Duodenal mucosa (tissue), 2 donors: ENCODE results near the gene CAMK1D.

ENCODE experiments used
- H3K27ac ChIP-seq: one replicate; pipeline ENCODE4 v1.7.0; 2013; ENCODE audit warnings: low read depth, low read length
- H3K27me3 ChIP-seq, 2 donors: one replicate each; pipeline ENCODE4 v1.7.0; 2013; ENCODE audit warnings: low read length in 2 of 2, control low read depth in 1 of 2; ENCODE audit not compliant: insufficient read depth in 2 of 2, control insufficient read depth in 1 of 2
- H3K36me3 ChIP-seq, 2 donors: one replicate each; pipeline ENCODE4 v1.7.0; 2013; ENCODE audit warnings: low read length in 2 of 2, control low read depth in 1 of 2; ENCODE audit not compliant: insufficient read depth in 2 of 2, control insufficient read depth in 1 of 2
- H3K4me1 ChIP-seq, 2 donors: one replicate each; pipeline ENCODE4 v1.7.0; 2013; ENCODE audit warnings: low read length in 2 of 2, control low read depth in 1 of 2; ENCODE audit not compliant: insufficient read depth in 2 of 2, control insufficient read depth in 1 of 2
- H3K4me3 ChIP-seq, 2 donors: one replicate each; pipeline ENCODE4 v1.7.0; 2013; ENCODE audit warnings: low read length in 2 of 2, low read depth in 1 of 2
- H3K9ac ChIP-seq, 2 donors: one replicate each; pipeline ENCODE4 v1.7.0; 2013; ENCODE audit warnings: low read length in 2 of 2, low read depth in 1 of 2
- H3K9me3 ChIP-seq, 2 donors: one replicate each; pipeline ENCODE4 v1.7.0; 2013; ENCODE audit warnings: low read length in 2 of 2, control low read depth in 1 of 2; ENCODE audit not compliant: control insufficient read depth in 1 of 2

Gene CAMK1D

GRCh38 chr10:12387561-12388210, 38.3 kb downstream of the CAMK1D start:
- Histone ChIP-seq H3K4me3 (no peak overlapping the region), H3K27me3 (no peaks in the 10 kb centered on the region), H3K9me3 (peaks cover 0 to 3% of the 10 kb centered on the region in 2 donors), H3K27ac (no peak overlapping the region), H3K4me1 (no peaks in the 10 kb centered on the region), H3K36me3 (no peaks in the 10 kb centered on the region), H3K9ac (no peak overlapping the region)

GRCh38 chr10:12388671-12389070, 39.3 kb downstream of the CAMK1D start:
- Histone ChIP-seq H3K4me3 (no peak overlapping the region), H3K27me3 (no peaks in the 10 kb centered on the region), H3K4me1 (no peaks in the 10 kb centered on the region), H3K27ac (no peak overlapping the region), H3K9me3 (peaks cover 0 to 3% of the 10 kb centered on the region in 2 donors), H3K9ac (no peak overlapping the region), H3K36me3 (no peaks in the 10 kb centered on the region)

GRCh38 chr10:12389154-12389734, 39.9 kb downstream of the CAMK1D start:
- Histone ChIP-seq H3K9ac (no peak overlapping the region), H3K36me3 (no peaks in the 10 kb centered on the region), H3K27ac (no peak overlapping the region), H3K4me1 (no peaks in the 10 kb centered on the region), H3K27me3 (no peaks in the 10 kb centered on the region), H3K9me3 (peaks cover 0 to 3% of the 10 kb centered on the region in 2 donors), H3K4me3 (no peak overlapping the region)

GRCh38 chr10:12390733-12391132, 41.4 kb downstream of the CAMK1D start:
- Histone ChIP-seq H3K27ac (no peak overlapping the region), H3K4me3 (no peak overlapping the region), H3K27me3 (no peaks in the 10 kb centered on the region), H3K9me3 (no peaks in the 10 kb centered on the region), H3K4me1 (no peaks in the 10 kb centered on the region), H3K36me3 (no peaks in the 10 kb centered on the region), H3K9ac (no peak overlapping the region)

- Histone ChIP-seq H3K36me3 (no peaks in the 10 kb centered on the region), H3K9ac (no peak overlapping the region), H3K9me3 (no peaks in the 10 kb centered on the region), H3K4me3 (no peak overlapping the region), H3K4me1 (no peaks in the 10 kb centered on the region), H3K27me3 (no peaks in the 10 kb centered on the region), H3K27ac (no peak overlapping the region)
Observed at GRCh38 chr10:12391206-12391605, 41.9 kb downstream of the CAMK1D start.

- H3K27ac ChIP-seq = no peak overlapping the region
- no peak overlapping the region for H3K4me3 ChIP-seq
- H3K9ac ChIP-seq = no peak overlapping the region
- no peaks in the 10 kb centered on the region for H3K9me3 ChIP-seq
- H3K27me3 ChIP-seq = no peaks in the 10 kb centered on the region
- no peaks in the 10 kb centered on the region for H3K36me3 ChIP-seq
- H3K4me1 ChIP-seq = peaks cover 0 to 4% of the 10 kb centered on the region in 2 donors
Observed at GRCh38 chr10:12393831-12394230, 44.5 kb downstream of the CAMK1D start.

GRCh38 chr10:12394241-12395033, 45.1 kb downstream of the CAMK1D start:
- H3K36me3 ChIP-seq = no peaks in the 10 kb centered on the region
- no peak overlapping the region for H3K9ac ChIP-seq
- H3K4me3 ChIP-seq = no peak overlapping the region
- peaks cover 0 to 4% of the 10 kb centered on the region in 2 donors for H3K4me1 ChIP-seq
- no peaks in the 10 kb centered on the region for H3K27me3 ChIP-seq
- H3K9me3 ChIP-seq = no peaks in the 10 kb centered on the region
- no peak overlapping the region for H3K27ac ChIP-seq

- Histone ChIP-seq H3K36me3 (no peaks in the 10 kb centered on the region), H3K4me3 (no peak overlapping the region), H3K4me1 (peaks cover 0 to 4% of the 10 kb centered on the region in 2 donors), H3K27me3 (no peaks in the 10 kb centered on the region), H3K27ac (no peak overlapping the region), H3K9me3 (no peaks in the 10 kb centered on the region), H3K9ac (no peak overlapping the region)
Observed at GRCh38 chr10:12396093-12396492, 46.7 kb downstream of the CAMK1D start.

- no peak overlapping the region for H3K27ac ChIP-seq
- peaks cover 0 to 4% of the 10 kb centered on the region in 2 donors for H3K4me1 ChIP-seq
- H3K4me3 ChIP-seq = no peak overlapping the region
- no peaks in the 10 kb centered on the region for H3K27me3 ChIP-seq
- no peak overlapping the region for H3K9ac ChIP-seq
- H3K9me3 ChIP-seq = no peaks in the 10 kb centered on the region
- no peaks in the 10 kb centered on the region for H3K36me3 ChIP-seq
Observed at GRCh38 chr10:12396567-12396966, 47.2 kb downstream of the CAMK1D start.

- Histone ChIP-seq H3K4me3 (no peak overlapping the region), H3K27me3 (no peaks in the 10 kb centered on the region), H3K9ac (no peak overlapping the region), H3K27ac (no peak overlapping the region), H3K36me3 (no peaks in the 10 kb centered on the region), H3K9me3 (no peaks in the 10 kb centered on the region), H3K4me1 (peaks cover 0 to 4% of the 10 kb centered on the region in 2 donors)
Observed at GRCh38 chr10:12397147-12397896, 48.0 kb downstream of the CAMK1D start.
